Coronary artery (tissue), 2 donors: ENCODE measurements around the gene CLEC3A.

ENCODE experiments used
- DNase-seq: peaks from one replicate; pipeline ENCODE4 v3.0.0-alpha.2; 2017; ENCODE audit warnings: low spot score
- H3K27ac ChIP-seq, 2 donors: fragments of 200-600 bp; sonication (generic); one replicate each; pipeline ENCODE4 v1.5.1; 2016 to 2019
- H3K4me3 ChIP-seq: fragments of 200-600 bp; sonication (generic); 2 replicates; pipeline ENCODE4 v1.5.1; 2016; ENCODE audit warnings: mild to moderate bottlenecking, moderate library complexity
- CTCF ChIP-seq: fragments of 200-600 bp; sonication (generic); IDR thresholded peaks from one replicate; pipeline ENCODE4 v1.5.1; 2019; ENCODE audit warnings: antibody characterized with exemption

The CLEC3A gene

GRCh38 chr16:78022347-78023060 lies at the start of gene CLEC3A:
Gene CLEC3A (plus strand): TSS chr16:78022548. CDS start chr16:78022627, 79 bp downstream.
- no peak for TF ChIP-seq CTCF
- no peak within 1 kb of the TSS for H3K4me3 ChIP-seq
- peak; percentile 54 for DNase-seq
- H3K27ac ChIP-seq: no peak within 1 kb of the TSS

- no peak for TF ChIP-seq CTCF
- H3K27ac ChIP-seq: no peak overlapping the region
Observed at GRCh38 chr16:77974883-77975282, 47.5 kb upstream of the CLEC3A start.

DNA sequence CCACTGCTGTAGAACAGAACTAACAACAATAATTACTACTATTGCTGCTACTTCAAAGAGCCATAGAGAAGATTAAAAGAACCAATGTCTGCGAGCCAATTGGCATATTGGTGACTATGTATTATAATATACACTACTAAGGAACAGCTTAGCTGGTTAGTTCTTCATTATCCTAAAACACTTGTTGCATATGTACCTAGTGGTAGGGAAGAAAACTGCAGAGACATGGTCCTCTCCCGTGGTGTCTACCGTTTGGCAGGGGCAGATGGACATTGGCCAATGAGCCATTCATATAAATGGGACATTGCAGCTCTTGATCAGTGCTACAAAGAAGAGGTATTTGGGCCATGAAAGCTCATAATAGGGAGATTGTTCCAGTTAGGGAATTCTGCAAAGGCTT lies 46.4 kb upstream of the CLEC3A start:
- Histone ChIP-seq H3K27ac (no peak overlapping the region), H3K4me3 (no peak overlapping the region)
- no peak for TF ChIP-seq CTCF
- DNase-seq: no peak

More at GRCh38 chr16:77974883-77975282, 47.5 kb upstream of the CLEC3A start:
- H3K4me3 ChIP-seq: no peak overlapping the region
- DNase-seq: no peak

DNA sequence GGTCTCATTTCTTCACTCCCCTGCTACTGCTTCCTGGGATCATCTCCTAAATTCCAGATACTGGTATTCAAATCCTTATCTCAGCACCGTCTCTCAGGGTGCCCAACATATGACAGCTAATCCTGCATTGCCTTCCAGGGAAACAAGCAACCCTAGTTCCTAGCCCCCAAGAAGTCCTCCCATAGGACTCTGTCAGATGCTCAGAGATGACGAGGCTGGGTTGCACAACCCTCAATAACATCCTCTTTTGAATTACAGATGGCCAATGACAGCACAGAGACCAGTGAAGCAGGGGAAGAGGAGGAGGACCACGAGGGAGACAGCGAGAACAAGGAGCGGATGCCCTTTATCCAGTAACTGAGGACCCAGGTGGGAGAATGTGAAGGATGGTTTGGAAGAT lies 45.0 kb upstream of the CLEC3A start:
- no peak for TF ChIP-seq CTCF

GRCh38 chr16:77985111-77985510 lies 37.2 kb upstream of the CLEC3A start:
- Histone ChIP-seq H3K27ac (no peak overlapping the region), H3K4me3 (no peak overlapping the region)
- no peak for DNase-seq
- TF ChIP-seq CTCF: no peak

More for the DNA sequence above, 45.0 kb upstream of the CLEC3A start:
- Histone ChIP-seq H3K4me3 (no peak overlapping the region), H3K27ac (no peak overlapping the region)
- no peak for DNase-seq

GRCh38 chr16:77986011-77986740 lies 36.2 kb upstream of the CLEC3A start:
- Histone ChIP-seq H3K27ac (no peak overlapping the region), H3K4me3 (no peak overlapping the region)
- TF ChIP-seq CTCF: no peak
- no peak for DNase-seq

DNA sequence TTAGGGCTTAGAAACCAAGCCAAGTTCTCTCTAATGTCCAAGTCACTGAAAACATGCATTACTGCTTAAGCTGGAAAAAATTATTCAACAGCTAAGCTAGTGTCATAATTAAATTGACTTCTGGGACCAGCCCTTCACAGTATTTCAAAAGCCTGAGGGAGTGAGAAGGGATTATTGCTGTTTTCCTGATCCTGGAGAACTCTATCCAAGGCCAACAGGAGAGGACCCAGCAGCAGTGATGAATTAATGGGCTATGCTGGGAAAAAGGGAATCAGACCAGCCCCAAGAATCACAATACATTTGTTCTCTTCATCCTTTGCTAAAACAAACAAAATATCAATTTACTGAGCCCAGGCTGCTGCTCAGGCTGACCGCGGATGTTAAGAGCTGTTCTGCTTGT lies 34.5 kb upstream of the CLEC3A start:
- peak overlapping the region in 1 of 2 donors; percentile 59 for H3K27ac ChIP-seq
- no peak for TF ChIP-seq CTCF
- no peak for DNase-seq
- no peak overlapping the region for H3K4me3 ChIP-seq
